Upper lobe of right lung (tissue), 1 donor: ENCODE results near the gene PCSK2. TPM values are rescaled to one million over a fixed set of nuclear protein-coding genes. Genes with fewer than 3 reads are reported as not detected.
A peak's percentile ranks its signal among the peaks of the same experiment; 100 is the strongest.

Experiments
- ATAC-seq: fragments of 200-7000 bp; cut with Tn5 transposase; one replicate; pipeline ENCODE4 v1.9.1; 2020; ENCODE audit warnings: mild to moderate bottlenecking, moderate library complexity
- DNase-seq: peaks from one replicate; pipeline ENCODE4 v3.0.0-alpha.2; 2020
- H3K27ac ChIP-seq: fragments of 200-600 bp; one replicate; pipeline ENCODE4 v1.8.0; 2022
- H3K27me3 ChIP-seq: fragments of 200-600 bp; one replicate; pipeline ENCODE4 v1.8.0; 2022; ENCODE audit warnings: mild to moderate bottlenecking
- H3K36me3 ChIP-seq: fragments of 200-600 bp; one replicate; pipeline ENCODE4 v1.8.0; 2022
- H3K4me1 ChIP-seq: fragments of 200-600 bp; one replicate; pipeline ENCODE4 v1.8.0; 2022
- H3K4me3 ChIP-seq: fragments of 200-600 bp; one replicate; pipeline ENCODE4 v1.8.0; 2022; ENCODE audit warnings: mild to moderate bottlenecking
- H3K9me3 ChIP-seq: fragments of 200-600 bp; one replicate; pipeline ENCODE4 v1.8.0; 2022
- intact Hi-C: fragments of 100-400 bp; cut with DNase I; formaldehyde crosslinking; loops from one replicate; pipeline ENCODE4 v1.11.0; 2022
- total RNA-seq: library from RNA; stranded (reverse); fragmentation: NEBNext Ultra II Directional; extraction: Animal tissue kit (Norgen Biotek cat#: 25700); gene quantifications from one replicate; pipeline ENCODE4 v1.2.1, GENCODE V29; 2021
- TF ChIP-seq, protein P1 (sequence below): fragments of 200-600 bp; IDR thresholded peaks from one replicate; pipeline ENCODE4 v1.8.0; 2022; ENCODE audit warnings: antibody characterized with exemption
- donor health status: DM: no; HTN: yes; CAD: no; lungs with severe emphysema.

PCSK2 gene
- total RNA-seq, 1 donor from 2014 or later, result 17.7 TPM

DNA sequence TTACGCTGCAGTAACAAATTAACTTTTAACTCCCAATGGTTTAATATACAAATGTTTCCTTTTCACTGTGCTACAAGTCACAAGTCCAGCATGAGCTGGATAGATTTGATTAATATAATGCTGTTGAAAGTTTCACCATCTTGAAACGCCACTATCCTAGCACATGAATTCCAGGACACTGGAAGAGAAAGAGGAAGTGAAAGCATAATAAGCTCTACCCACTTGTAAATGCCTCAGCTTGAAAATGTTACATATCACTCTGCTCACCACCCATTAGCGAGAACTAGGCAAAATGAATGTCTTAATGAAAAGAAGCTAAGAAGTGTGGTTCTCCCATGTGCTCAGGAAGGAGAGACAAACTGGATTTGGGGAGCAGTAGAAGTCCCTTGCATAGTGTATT, 46.9 kb downstream of the PCSK2 start:
- DNase-seq (no peak), ATAC-seq (no peak)
- no peak overlapping the region for H3K27ac ChIP-seq
- no peak overlapping the region for H3K4me3 ChIP-seq
- intact Hi-C loops, result no loop called here
- H3K27me3 ChIP-seq, result no peaks in the 10 kb centered on the region
- TF ChIP-seq, protein P1, sequence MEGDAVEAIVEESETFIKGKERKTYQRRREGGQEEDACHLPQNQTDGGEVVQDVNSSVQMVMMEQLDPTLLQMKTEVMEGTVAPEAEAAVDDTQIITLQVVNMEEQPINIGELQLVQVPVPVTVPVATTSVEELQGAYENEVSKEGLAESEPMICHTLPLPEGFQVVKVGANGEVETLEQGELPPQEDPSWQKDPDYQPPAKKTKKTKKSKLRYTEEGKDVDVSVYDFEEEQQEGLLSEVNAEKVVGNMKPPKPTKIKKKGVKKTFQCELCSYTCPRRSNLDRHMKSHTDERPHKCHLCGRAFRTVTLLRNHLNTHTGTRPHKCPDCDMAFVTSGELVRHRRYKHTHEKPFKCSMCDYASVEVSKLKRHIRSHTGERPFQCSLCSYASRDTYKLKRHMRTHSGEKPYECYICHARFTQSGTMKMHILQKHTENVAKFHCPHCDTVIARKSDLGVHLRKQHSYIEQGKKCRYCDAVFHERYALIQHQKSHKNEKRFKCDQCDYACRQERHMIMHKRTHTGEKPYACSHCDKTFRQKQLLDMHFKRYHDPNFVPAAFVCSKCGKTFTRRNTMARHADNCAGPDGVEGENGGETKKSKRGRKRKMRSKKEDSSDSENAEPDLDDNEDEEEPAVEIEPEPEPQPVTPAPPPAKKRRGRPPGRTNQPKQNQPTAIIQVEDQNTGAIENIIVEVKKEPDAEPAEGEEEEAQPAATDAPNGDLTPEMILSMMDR, result no peak
- no peaks in the 10 kb centered on the region for H3K4me1 ChIP-seq
- H3K9me3 ChIP-seq, result no peaks in the 10 kb centered on the region
- H3K36me3 ChIP-seq, result no peaks in the 10 kb centered on the region

DNA sequence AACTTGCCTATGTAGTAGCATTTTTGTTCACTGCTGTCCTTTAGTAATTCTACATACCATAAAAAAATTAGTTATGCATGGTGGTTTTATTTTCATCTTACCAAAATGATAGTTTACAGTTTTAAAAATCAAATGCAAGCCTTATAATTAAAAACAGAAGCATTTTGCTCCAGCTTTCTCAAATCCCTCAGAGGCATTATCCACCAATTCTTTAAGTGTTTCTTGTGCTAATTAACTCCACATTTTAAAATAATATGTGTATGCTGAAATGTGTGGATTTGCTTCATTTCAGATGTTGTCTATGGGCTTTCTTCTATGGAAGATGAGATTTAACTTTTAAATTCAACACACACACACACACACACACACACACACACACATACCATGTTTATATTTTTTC, 49.3 kb downstream of the PCSK2 start:
- Histone ChIP-seq H3K27me3 (no peaks in the 10 kb centered on the region), H3K27ac (no peak overlapping the region), H3K9me3 (no peaks in the 10 kb centered on the region), H3K36me3 (no peaks in the 10 kb centered on the region), H3K4me1 (no peaks in the 10 kb centered on the region), H3K4me3 (no peak overlapping the region)
- TF ChIP-seq, protein P1, result no peak
- DNase-seq, result no peak
- ATAC-seq, result no peak
- intact Hi-C loops, result no loop called here

DNA sequence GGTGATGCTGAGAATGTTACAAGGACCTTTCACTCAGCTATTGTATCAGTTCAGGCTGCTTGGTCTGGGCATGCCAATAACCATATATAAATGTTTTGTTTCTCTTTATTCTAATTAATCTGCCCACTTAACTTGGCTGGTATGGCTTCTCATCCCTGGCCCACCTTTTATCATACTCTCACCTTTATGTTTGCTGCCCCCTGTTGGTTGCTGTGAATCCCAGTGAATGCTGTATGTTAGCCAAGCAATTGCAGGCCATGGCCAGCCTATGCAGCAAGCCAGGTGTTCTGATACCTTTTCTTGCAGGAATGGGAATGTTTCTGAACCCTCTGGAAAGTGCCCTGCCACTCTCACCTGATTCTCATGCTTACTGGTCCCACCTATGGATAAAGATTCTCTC, 54.6 kb downstream of the PCSK2 start:
- DNase-seq (no peak), ATAC-seq (peak; percentile 61)
- intact Hi-C loops, result no loop called here
- Histone ChIP-seq H3K27me3 (no peaks in the 10 kb centered on the region), H3K27ac (no peak overlapping the region), H3K4me3 (no peak overlapping the region), H3K36me3 (no peaks in the 10 kb centered on the region), H3K4me1 (no peaks in the 10 kb centered on the region), H3K9me3 (no peaks in the 10 kb centered on the region)
- TF ChIP-seq, protein P1, result peak; percentile 38

DNA sequence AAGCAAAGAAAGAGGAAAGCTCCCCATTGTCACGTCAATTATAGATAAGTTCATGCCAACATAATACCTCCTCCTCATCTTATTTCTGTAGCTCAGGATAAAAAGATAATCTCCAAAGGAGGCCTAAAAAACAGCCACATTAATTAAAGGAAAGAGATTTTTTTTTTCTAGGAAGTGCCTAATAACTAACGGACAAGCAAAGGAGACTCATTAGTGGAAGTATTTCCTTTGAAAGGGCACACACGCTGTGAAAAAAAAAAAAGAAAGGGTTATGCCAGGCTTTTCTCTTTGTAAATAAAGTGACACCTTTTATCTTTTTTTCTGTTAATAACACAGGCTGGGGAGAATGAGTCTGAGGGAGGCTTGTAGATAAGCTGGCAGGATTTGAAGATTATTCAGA, 55.7 kb downstream of the PCSK2 start:
- TF ChIP-seq, protein P1, result no peak
- intact Hi-C loops, result no loop called here
- H3K4me3 ChIP-seq, result no peak overlapping the region
- no peaks in the 10 kb centered on the region for H3K9me3 ChIP-seq
- H3K4me1 ChIP-seq, result no peaks in the 10 kb centered on the region
- H3K27me3 ChIP-seq, result no peaks in the 10 kb centered on the region
- DNase-seq (no peak), ATAC-seq (no peak)
- H3K27ac ChIP-seq, result no peak overlapping the region
- no peaks in the 10 kb centered on the region for H3K36me3 ChIP-seq

DNA sequence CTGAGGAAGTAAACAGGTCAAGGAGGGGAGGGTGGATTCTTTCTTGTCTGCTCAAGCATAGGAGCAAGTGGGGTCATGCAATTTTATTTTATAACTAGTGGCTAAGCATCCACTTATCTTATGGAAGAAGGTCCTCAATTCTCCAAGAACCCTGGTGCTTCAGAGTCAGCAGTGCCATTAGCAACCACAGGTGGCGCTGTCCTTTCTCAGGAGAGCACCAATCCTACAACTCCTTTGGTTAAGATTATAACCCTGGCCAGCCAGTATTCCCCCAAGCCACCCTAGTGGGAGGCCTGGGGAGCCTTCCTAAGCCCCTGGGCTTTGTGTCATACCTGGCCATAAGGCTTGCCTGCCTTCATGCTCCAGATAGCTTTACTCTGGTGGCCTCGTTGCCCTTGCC, 60.7 kb downstream of the PCSK2 start:
- TF ChIP-seq, protein P1, result no peak
- intact Hi-C loops, result no loop called here

DNA sequence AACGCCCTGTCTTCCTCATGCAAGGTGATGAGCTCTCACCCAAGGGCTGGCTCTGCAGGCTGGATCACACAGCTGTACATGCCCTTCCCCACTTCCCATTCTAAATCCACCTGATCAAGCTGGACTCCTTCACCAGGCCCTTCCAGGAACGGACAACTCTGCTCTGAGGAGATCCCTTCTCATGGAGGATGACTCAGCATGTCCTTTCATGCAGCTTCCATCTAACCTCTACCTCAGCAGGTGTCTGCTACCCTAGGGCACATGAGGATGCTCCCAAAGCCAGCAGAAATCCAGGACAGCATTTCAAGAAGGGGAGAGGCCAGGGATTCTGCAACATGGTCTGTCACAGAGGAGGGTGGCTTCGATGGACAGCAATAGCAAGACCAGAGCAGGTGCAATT, 61.2 kb downstream of the PCSK2 start:
- no peaks in the 10 kb centered on the region for H3K36me3 ChIP-seq
- ATAC-seq (no peak), DNase-seq (no peak)
- TF ChIP-seq, protein P1, result no peak
- no peak overlapping the region for H3K27ac ChIP-seq
- H3K27me3 ChIP-seq, result no peaks in the 10 kb centered on the region
- intact Hi-C loops, result no loop called here
- H3K9me3 ChIP-seq, result no peaks in the 10 kb centered on the region
- H3K4me1 ChIP-seq, result no peaks in the 10 kb centered on the region
- no peak overlapping the region for H3K4me3 ChIP-seq

More for the DNA sequence above, 60.7 kb downstream of the PCSK2 start:
- Histone ChIP-seq H3K36me3 (no peaks in the 10 kb centered on the region), H3K4me1 (no peaks in the 10 kb centered on the region), H3K27ac (no peak overlapping the region), H3K4me3 (no peak overlapping the region), H3K9me3 (no peaks in the 10 kb centered on the region), H3K27me3 (no peaks in the 10 kb centered on the region)
- no peak for ATAC-seq
- no peak for DNase-seq
